Activated CD4-positive, CD25-positive, alpha-beta regulatory T cell treated with anti-CD3 and anti-CD28 coated beads, Interleukin-2, amount 50 U/mL, for 16 hours (primary cell): ENCODE results near the gene SHROOM3.
"Not testable (repeated sequence)": the region's sequence is repeated elsewhere in the genome, so short reads cannot be mapped to it uniquely, and the experiment has no call there.

Experiments
- DNase-seq: peaks from one replicate; pipeline ENCODE4 v3.0.0-alpha.2; 2020; ENCODE audit warnings: low read depth, low spot score

SHROOM3 gene

DNA sequence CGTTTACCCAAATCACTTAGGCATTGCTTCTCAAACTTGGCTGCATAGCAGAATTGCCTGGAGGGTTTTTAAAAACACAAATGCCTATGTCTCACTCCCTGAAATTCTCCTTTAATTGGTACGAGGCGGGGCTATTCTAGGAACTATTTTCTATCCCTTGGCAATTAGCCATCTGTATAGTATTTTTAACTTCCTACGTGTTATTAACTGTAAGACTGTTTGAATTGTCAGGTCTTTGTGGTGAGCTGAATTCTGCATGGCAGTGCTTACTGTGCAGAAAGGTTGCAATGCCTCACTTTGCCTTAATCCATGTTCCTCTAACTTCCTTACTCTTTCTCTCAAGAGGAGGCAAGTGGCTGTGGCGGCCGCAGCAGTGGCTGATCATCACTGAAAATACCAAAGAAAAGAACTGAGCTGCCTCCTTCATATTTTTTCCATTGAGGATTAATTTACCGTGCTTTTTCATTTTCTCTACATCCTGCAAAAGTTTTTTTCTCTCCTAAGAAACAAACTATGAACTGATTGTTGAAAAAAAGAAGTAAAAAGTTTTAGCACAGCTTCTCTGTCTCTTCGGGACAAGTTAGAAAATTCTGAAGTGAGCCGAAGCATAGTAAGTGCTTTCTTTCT lies at the start of gene SHROOM3:
SHROOM3 (plus strand) TSS at position 329 of the 627 bp plus-strand sequence. CDS start 824 bp downstream, outside the sequence.
- DNase-seq, result no peak

- no peak for DNase-seq
Measured at GRCh38 chr4:76385974-76386373, 49.1 kb upstream of the SHROOM3 start.

- no peak for DNase-seq
Measured at GRCh38 chr4:76386566-76387305, 48.3 kb upstream of the SHROOM3 start.

DNA sequence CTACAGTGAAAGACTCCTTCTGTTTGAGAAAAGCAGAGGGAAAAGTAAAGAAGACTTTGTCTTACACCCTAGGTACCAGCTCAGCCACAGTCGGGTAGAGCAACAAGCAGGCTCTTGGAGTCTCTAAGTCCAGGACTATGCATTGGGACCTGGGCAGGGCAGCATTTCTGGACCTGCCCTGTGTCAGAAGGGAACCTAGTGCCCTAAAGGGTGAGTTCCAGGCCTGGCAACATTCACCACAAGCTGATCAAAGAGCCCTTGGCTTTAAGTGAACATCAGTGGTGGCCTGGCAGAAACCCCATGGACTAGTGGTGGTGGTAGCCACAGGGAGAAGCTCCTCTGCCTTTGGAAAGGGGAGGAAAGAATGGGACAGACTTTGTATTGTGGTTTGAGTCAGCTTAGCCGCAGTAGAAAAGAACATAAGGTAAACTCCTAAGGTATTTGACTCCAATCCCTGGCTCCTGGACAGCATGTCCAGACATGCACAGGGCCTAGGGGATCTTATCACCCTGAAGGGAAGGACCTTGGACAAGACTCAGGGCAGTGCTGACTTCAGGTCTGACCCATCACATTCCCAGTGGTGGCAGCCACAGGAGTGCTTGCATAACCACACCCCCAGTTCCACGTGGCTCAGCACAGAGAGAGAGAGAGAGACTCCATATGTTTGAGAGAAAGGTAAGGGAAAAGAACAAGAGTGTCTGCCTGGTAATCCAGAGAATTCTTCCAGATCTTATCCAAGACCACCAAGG lies 46.7 kb upstream of the SHROOM3 start:
- DNase-seq, result no peak

DNA sequence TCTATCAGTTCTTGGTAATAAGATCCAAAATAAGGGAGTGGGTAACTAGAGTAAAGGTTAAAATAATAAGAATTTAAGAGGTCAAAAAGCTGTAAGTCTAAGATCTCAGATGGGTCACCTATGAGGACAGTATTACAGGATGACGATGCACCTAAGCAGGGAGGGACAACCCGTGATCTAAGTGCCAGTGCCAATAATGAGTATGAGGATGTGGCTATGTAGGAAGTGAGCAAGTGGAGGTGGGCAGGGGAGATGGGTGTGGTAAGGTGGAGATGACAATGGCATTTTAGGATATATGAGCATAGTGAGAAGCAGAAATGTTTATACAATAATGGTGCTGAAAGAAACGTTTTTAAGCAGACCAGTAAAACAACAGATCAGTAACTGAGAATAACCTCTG lies 33.4 kb upstream of the SHROOM3 start:
- DNase-seq, result no peak

DNA sequence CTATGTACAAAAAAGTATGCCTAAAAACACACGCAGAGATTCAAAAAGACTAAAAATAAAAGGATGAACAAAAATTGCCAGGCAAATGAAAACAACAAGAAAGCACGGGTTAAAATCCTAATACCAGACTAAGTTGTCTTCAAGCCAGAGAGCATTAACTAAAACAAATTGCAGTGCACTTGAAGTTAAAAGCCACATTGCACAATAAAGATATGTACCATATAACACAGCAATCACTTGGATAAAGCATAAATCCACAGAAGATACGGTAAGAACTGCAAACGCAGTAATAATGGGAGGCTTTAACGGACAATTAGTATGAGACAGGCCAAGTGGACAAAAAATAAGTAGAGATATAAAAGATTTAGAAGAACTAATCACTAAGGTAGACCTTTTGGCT lies 28.9 kb upstream of the SHROOM3 start:
- no peak for DNase-seq

DNA sequence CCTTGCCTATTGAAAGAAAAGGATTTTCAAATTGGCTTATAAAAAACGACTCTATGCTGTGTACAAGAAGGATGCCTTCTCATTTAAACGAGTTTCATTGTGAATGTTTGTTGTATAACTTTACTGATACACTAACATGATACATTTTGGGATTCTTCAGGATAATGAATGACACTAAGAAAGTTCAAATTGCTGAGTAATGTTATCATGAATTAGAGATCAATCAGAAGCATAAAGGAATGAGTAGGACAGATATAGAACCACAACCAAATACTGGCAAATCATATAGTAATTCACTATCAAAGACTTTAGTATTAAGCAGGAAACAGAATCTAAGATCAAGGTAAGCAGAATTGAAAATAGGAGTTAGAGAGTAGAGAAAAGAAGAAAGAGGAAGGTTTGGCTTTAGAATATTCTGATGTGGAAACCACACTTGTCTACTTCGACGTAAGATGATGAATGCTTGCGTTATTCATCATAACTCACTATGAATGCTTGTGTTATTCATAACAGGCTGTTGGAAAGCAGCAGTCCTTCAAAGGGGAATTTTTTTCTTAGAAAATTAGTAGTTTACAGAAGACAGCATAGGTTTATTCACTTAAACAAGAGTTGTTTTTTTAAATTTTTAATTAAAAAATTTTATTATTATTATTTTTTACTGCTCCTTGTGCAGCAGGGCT lies 27.4 kb upstream of the SHROOM3 start:
- no peak for DNase-seq

- DNase-seq, result no peak
Measured at GRCh38 chr4:76410636-76411035, 24.4 kb upstream of the SHROOM3 start.

- no peak for DNase-seq
Measured at GRCh38 chr4:76420188-76420761, 14.8 kb upstream of the SHROOM3 start.

DNA sequence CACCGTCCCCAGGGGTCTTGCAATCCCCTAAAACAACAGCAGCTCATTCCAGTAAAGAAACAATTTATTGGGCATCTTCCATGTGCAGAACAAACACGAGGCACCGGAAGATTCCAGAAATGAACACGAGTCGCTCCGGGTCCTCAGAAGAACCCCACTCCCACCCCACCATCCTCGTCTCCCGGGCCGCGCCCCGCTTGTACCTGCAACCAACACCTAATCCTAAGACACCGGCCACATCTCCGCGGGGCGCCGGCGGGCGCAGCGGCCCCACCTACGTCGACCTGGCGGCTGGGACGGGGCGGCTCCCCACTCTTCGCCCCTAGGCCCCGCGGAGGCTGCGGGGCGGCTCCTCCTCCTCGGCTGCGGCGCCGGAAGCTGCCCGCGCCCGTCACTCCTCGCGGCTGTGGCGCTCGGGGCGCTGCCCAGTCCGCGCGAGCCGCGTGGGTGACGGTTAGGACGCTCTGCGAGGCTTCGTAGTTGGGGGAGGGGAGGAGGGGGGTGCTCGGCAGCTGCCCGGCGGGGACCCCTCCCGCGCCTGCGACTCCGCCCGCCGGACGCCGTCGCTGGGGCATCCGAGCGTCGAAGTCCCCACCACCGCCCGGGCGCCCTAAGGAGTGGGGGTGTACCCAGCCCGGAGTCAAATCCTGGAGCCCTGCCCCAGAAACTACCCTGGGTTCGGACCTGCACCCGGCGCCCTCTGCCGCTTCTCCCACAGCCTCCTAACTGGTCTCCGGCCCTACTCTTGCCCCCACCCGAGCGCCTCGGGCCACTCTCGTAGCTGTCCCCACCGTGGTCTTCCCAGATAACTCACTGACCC lies 14.1 kb upstream of the SHROOM3 start, which contains the start of gene CCDC158:
CCDC158 (minus strand) TSS at position 380 of the 820 bp plus-strand sequence. CDS start 17,934 bp downstream, outside the sequence.
- no peak for DNase-seq

DNA sequence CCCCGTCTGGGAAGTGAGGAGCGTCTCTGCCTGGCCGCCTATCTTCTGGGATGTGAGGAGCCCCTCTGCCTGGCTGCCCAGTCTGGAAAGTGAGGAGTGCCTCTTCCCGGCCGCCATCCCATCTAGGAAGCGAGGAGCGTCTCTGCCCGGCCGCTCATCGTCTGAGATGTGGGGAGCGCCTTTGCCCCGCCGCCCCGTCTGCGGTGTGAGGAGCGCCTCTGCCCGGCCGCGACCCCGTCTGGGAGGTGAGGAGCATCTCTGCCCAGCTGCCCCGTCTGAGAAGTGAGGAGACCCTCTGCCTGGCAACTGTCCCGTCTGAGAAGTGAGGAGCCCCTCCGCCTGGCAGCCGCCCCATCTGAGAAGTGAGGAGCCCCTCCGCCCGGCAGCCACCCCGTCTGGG lies 11.9 kb upstream of the SHROOM3 start:
- not testable (repeated sequence) for DNase-seq

GRCh38 chr4:76426272-76426671 lies 8.8 kb upstream of the SHROOM3 start:
- DNase-seq, result no peak

GRCh38 chr4:76429636-76430035 lies 5.4 kb upstream of the SHROOM3 start:
- DNase-seq, result no peak

- DNase-seq, result no peak
Measured at GRCh38 chr4:76430519-76431388, 4.3 kb upstream of the SHROOM3 start.

DNA sequence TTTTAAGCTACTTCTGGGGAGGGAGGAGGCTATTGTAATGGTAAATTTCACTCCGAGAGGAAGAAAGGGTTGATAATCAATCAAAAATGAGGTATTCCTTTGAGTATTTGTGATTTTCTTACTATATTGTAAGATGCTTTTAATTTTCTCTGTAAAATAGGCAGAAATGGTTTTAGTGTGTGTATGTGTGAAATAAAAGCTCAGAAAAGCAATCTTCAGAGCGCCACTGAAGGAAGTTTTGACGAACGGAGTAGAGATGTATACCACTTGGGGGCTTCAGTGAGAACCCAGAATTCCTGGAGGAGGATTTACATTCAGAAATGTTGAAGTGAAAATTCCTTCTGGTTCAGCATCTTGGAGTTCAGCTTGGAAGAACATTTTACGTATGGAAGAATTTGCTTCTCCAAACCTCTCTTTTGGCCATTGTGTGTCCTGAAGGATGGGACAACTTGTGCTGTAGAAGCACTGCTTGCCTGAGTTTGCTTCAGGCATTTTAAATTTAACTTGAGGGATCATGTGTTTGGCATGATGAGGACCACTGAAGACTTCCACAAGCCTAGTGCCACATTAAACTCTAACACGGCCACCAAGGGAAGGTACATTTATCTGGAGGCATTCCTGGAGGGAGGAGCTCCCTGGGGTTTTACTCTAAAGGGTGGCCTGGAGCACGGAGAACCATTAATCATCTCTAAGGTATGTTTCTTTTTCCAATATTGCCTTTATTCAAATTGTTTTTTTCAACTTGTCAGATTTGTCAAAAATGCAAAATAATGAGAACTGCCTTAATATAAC lies 695 bp downstream of the SHROOM3 start:
- DNase-seq, result no peak

DNA sequence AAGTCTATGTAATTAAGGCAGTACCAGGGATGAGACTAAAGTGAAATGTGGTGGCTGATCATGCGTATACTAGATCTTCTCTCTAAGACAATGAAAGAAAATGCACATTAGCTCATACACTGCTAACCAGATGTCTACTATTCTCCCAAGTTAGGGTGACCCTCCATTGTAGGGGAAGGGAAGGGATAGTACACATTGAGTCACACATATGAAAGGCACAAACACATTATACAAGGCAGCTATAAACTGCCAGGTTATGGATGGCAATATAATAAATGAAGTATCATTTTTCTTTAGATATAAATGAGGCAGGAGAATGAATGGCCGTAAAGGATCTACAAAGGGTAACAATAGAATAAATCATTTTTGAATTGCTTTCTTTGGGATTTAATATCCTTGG lies 4.5 kb downstream of the SHROOM3 start:
- DNase-seq, result no peak

GRCh38 chr4:76441881-76442280 lies 6.9 kb downstream of the SHROOM3 start:
- no peak for DNase-seq

DNA sequence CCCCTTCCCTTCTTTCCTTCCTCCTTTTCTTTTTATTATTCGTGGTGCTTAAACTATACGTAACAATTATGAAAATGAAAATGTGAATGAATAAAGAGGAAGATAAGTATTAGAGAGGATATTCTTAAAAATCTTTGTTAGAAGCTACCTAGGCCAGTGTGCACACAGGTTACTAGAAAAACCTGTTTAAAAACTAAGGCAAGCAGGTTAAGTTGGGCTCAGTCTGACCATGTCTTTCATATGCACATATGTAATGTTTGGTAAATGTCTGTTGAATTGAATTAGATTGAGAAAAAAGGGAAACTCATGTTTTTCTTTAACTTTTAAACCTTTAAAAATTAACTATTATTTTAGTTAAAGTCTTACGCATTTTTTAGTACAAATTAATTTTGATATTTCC lies 7.8 kb downstream of the SHROOM3 start:
- no peak for DNase-seq

DNA sequence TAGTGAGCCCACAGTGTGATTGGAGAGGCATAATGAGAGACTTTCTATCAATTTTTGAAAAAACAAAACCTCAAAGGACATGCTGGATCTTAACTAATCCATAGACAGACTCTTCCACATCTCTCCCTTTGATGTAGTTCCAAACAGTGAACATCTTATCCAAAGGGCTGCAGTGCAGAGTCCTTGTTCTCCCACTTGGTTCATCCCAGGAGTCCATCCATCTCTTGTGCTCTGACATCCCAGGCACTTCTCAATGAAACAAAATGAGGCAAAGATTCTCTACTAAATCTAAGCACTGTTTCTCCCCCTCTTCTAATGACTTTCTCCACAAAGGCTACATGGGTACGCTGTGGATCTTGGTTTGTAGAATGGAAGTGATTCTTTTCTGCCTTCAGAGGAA lies 8.3 kb downstream of the SHROOM3 start:
- DNase-seq, result no peak
